K562 (cell line): ENCODE measurements around the gene AMZ1. TPM values are rescaled to one million over a fixed set of nuclear protein-coding genes. Genes with fewer than 3 reads are reported as not detected.

Experiments
- BCOR ChIP-seq: fragments of 450-650 bp; IDR thresholded peaks from 2 replicates; pipeline ENCODE4 v1.6.1; 2016
- BHLHE40 ChIP-seq: IDR thresholded peaks from 2 replicates; pipeline ENCODE4 v1.6.1; 2011; ENCODE audit warnings: low read length, improper control_type of control experiment
- MAZ ChIP-seq, 2 experiments: fragments of 450-650 bp in 1 of 2; sonication (generic) in 1 of 2; formaldehyde crosslinking; IDR thresholded peaks in 1 of 2; conservative IDR thresholded peaks in 1 of 2; 2 replicates each; pipeline versions ENCODE4 v1.4.0 to v1.5.0; 2020; ENCODE audit warnings: mild to moderate bottlenecking in 1 of 2, missing genetic modification reagents in 1 of 2
- SNRNP70 ChIP-seq: fragments of 200-400 bp; formaldehyde crosslinking; optimal IDR thresholded peaks from 2 replicates; pipeline ENCODE3; 2017; ENCODE audit warnings: low read depth, low read length
- TRIM25 ChIP-seq: fragments of 450-650 bp; IDR thresholded peaks from 2 replicates; pipeline ENCODE4 v1.7.0; 2016; ENCODE audit warnings: borderline replicate concordance
- ZBTB49 ChIP-seq: sonication (generic); formaldehyde crosslinking; IDR thresholded peaks from 2 replicates; pipeline ENCODE4 v1.8.0; 2022; ENCODE audit warnings: missing genetic modification reagents, mild to moderate bottlenecking, borderline replicate concordance
- ZNF644 ChIP-seq: fragments of 200-800 bp; sonication (Bioruptor generic); IDR thresholded peaks from 2 replicates; pipeline ENCODE4 v1.6.1; 2016; ENCODE audit warnings: low read depth, missing genetic modification characterization, missing compliant biosample characterization
- ZNF717 ChIP-seq: fragments of 250-450 bp; sonication (Bioruptor Pico); IDR thresholded peaks from 2 replicates; pipeline ENCODE4 v1.5.0; 2021
- polyA plus RNA-seq, 8 experiments: library from polyadenylated mRNA; depleted of rRNA in 4 of 8; stranded (reverse) in 5 of 8; unstranded in 3 of 8; fragments of >200 nt; fragmentation: Nextera tagmentation in 2 of 8; fragmentation: Illumina TruSeq in 1 of 8; extraction: Ambion mirVana in 2 of 8; extraction: Trizol in 1 of 8; gene quantifications; 2 replicates each; pipeline versions ENCODE4 v1.2.1 to v1.2.3, GENCODE V29; 2011 to 2014; ENCODE audit warnings: inconsistent platforms in 1 of 8, missing spikeins in 1 of 8
- total RNA-seq, 7 experiments: library from RNA; depleted of rRNA in 6 of 7; stranded (reverse); fragments of >200 nt in 6 of 7; fragmentation: Illumina TruSeq in 2 of 7; extraction: Trizol in 2 of 7; gene quantifications; 2 replicates each; pipeline versions ENCODE4 v1.2.1 to v1.2.3, GENCODE V29; 2011 to 2021; ENCODE audit warnings: low replicate concordance in 1 of 7
- TF ChIP-seq, protein P1 (sequence below): fragments of 450-650 bp; IDR thresholded peaks from 2 replicates; pipeline ENCODE4 v1.6.1; 2016; ENCODE audit warnings: mild to moderate bottlenecking, moderate library complexity
- TF ChIP-seq, protein P2 (sequence below): IDR thresholded peaks from 2 replicates; pipeline ENCODE4 v1.6.1; 2011; ENCODE audit not compliant: insufficient read length; ENCODE audit errors: extremely low read depth

The AMZ1 gene
- total and polyA plus RNA-seq, 9 of the 15 experiments (the other 6 are each of a cell fraction or from before 2014, with no cell fraction given), result not detected

DNA sequence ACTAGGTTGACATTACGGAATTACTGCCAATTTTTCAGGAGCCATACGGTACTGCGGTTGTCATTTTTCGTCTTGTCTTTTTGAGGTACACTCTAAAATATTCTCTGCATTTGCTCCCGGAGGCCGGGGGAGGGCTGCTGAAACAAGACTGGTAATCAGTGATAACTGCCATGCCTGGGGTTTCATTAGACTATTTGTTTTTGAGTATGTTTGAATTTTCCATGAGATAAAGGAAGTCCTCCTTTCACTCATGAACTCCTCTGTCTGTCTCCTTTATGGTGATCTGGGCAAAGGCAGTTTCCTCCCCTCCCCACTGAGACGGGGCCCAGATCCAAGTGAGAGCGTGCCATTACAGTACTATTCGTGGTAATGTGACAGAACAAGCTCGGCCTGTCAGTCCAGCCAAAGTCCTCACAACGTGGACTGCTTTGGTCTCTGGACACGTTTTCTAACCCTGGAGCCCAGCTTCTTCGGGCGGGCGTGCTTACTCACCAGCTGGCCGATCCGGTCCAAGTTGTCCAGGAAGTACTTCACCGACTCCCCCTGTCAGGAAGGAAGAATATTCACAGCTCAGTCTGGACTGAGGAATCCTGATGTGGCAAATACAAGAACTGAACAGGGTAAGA is 45.1 kb downstream of the AMZ1 start (continued):
- TF ChIP-seq, protein P1, sequence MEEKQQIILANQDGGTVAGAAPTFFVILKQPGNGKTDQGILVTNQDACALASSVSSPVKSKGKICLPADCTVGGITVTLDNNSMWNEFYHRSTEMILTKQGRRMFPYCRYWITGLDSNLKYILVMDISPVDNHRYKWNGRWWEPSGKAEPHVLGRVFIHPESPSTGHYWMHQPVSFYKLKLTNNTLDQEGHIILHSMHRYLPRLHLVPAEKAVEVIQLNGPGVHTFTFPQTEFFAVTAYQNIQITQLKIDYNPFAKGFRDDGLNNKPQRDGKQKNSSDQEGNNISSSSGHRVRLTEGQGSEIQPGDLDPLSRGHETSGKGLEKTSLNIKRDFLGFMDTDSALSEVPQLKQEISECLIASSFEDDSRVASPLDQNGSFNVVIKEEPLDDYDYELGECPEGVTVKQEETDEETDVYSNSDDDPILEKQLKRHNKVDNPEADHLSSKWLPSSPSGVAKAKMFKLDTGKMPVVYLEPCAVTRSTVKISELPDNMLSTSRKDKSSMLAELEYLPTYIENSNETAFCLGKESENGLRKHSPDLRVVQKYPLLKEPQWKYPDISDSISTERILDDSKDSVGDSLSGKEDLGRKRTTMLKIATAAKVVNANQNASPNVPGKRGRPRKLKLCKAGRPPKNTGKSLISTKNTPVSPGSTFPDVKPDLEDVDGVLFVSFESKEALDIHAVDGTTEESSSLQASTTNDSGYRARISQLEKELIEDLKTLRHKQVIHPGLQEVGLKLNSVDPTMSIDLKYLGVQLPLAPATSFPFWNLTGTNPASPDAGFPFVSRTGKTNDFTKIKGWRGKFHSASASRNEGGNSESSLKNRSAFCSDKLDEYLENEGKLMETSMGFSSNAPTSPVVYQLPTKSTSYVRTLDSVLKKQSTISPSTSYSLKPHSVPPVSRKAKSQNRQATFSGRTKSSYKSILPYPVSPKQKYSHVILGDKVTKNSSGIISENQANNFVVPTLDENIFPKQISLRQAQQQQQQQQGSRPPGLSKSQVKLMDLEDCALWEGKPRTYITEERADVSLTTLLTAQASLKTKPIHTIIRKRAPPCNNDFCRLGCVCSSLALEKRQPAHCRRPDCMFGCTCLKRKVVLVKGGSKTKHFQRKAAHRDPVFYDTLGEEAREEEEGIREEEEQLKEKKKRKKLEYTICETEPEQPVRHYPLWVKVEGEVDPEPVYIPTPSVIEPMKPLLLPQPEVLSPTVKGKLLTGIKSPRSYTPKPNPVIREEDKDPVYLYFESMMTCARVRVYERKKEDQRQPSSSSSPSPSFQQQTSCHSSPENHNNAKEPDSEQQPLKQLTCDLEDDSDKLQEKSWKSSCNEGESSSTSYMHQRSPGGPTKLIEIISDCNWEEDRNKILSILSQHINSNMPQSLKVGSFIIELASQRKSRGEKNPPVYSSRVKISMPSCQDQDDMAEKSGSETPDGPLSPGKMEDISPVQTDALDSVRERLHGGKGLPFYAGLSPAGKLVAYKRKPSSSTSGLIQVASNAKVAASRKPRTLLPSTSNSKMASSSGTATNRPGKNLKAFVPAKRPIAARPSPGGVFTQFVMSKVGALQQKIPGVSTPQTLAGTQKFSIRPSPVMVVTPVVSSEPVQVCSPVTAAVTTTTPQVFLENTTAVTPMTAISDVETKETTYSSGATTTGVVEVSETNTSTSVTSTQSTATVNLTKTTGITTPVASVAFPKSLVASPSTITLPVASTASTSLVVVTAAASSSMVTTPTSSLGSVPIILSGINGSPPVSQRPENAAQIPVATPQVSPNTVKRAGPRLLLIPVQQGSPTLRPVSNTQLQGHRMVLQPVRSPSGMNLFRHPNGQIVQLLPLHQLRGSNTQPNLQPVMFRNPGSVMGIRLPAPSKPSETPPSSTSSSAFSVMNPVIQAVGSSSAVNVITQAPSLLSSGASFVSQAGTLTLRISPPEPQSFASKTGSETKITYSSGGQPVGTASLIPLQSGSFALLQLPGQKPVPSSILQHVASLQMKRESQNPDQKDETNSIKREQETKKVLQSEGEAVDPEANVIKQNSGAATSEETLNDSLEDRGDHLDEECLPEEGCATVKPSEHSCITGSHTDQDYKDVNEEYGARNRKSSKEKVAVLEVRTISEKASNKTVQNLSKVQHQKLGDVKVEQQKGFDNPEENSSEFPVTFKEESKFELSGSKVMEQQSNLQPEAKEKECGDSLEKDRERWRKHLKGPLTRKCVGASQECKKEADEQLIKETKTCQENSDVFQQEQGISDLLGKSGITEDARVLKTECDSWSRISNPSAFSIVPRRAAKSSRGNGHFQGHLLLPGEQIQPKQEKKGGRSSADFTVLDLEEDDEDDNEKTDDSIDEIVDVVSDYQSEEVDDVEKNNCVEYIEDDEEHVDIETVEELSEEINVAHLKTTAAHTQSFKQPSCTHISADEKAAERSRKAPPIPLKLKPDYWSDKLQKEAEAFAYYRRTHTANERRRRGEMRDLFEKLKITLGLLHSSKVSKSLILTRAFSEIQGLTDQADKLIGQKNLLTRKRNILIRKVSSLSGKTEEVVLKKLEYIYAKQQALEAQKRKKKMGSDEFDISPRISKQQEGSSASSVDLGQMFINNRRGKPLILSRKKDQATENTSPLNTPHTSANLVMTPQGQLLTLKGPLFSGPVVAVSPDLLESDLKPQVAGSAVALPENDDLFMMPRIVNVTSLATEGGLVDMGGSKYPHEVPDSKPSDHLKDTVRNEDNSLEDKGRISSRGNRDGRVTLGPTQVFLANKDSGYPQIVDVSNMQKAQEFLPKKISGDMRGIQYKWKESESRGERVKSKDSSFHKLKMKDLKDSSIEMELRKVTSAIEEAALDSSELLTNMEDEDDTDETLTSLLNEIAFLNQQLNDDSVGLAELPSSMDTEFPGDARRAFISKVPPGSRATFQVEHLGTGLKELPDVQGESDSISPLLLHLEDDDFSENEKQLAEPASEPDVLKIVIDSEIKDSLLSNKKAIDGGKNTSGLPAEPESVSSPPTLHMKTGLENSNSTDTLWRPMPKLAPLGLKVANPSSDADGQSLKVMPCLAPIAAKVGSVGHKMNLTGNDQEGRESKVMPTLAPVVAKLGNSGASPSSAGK, result peak; percentile 87
- TF ChIP-seq BHLHE40 (peak; percentile 46; the same call in 1 of the 2 replicates), BCOR (no peak), SNRNP70 (no peak), ZNF717 (no peak), MAZ (CRISPR knock-in tag; conservative IDR thresholded peaks at IDR 0.05 in 1 of 2, IDR thresholded peaks at IDR 0.05 in 1 of 2) (peak in 1 of 2 experiments; percentile 38; a peak in 2 of 4 replicates), TRIM25 (no peak), ZBTB49 (CRISPR knock-in tag) (no peak), ZNF644 (tag) (0 out of 2 replicates have a peak, but pooled peaks have one; percentile 51)
- TF ChIP-seq, protein P2, sequence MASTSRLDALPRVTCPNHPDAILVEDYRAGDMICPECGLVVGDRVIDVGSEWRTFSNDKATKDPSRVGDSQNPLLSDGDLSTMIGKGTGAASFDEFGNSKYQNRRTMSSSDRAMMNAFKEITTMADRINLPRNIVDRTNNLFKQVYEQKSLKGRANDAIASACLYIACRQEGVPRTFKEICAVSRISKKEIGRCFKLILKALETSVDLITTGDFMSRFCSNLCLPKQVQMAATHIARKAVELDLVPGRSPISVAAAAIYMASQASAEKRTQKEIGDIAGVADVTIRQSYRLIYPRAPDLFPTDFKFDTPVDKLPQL, result no peak
